H1 (cell line): ENCODE measurements around the gene ENPP6. TPM values are rescaled to one million over a fixed set of nuclear protein-coding genes. Genes with fewer than 3 reads are reported as not detected.

Source experiments
- CTCF ChIA-PET: fragments of 300-600 bp; sonication (Branson Sonifier 250); formaldehyde crosslinking; loops from one replicate; lab custom pipeline; 2021; ENCODE audit not compliant: partially characterized antibody; lab: Charles Lee
- POLR2A ChIA-PET: fragments of 300-600 bp; sonication (Branson Sonifier 250); formaldehyde crosslinking; loops from one replicate; lab custom pipeline; 2021; ENCODE audit warnings: inconsistent platforms; ENCODE audit not compliant: partially characterized antibody; lab: Charles Lee
- DNase-seq, 2 experiments: peaks; one replicate each; pipeline versions ENCODE4 v3.0.0 to v3.0.0-alpha.2; 2010 to 2022; ENCODE audit warnings: low spot score in 2 of 2, low read depth in 1 of 2, mixed read lengths in 1 of 2
- FAIRE-seq: peaks from 2 replicates; lab custom pipeline; 2011; peaks lifted over from hg19 to GRCh38; lab: Jason Lieb, UNC
- H2AFZ ChIP-seq: 2 replicates; pipeline ENCODE4 v1.8.1; 2012; ENCODE audit warnings: low read length, inconsistent platforms
- H2AK5ac ChIP-seq: 2 replicates; pipeline ENCODE4 v1.6.1; 2013; ENCODE audit warnings: low read depth, low read length
- H2BK120ac ChIP-seq: replicated peaks from 2 replicates; pipeline ENCODE3; 2013; ENCODE audit warnings: low read depth, low read length, inconsistent platforms
- H2BK12ac ChIP-seq: 2 replicates; pipeline ENCODE4 v1.6.1; 2013; ENCODE audit warnings: low read depth, low read length
- H2BK15ac ChIP-seq: 2 replicates; pipeline ENCODE4 v1.6.1; 2013; ENCODE audit warnings: low read length
- H2BK20ac ChIP-seq: 2 replicates; pipeline ENCODE4 v1.6.1; 2013; ENCODE audit warnings: low read length
- H2BK5ac ChIP-seq: 2 replicates; pipeline ENCODE4 v1.6.1; 2013; ENCODE audit warnings: low read depth, low read length
- H3K14ac ChIP-seq: 2 replicates; pipeline ENCODE4 v1.6.1; 2013; ENCODE audit warnings: inconsistent platforms; ENCODE audit not compliant: insufficient read length
- H3K18ac ChIP-seq: 2 replicates; pipeline ENCODE4 v1.6.1; 2013; ENCODE audit warnings: low read length; ENCODE audit errors: extremely low read depth
- H3K23ac ChIP-seq: 2 replicates; pipeline ENCODE4 v1.6.1; 2013; ENCODE audit warnings: inconsistent platforms; ENCODE audit not compliant: insufficient read length
- H3K23me2 ChIP-seq: 2 replicates; pipeline ENCODE4 v1.6.1; 2013; ENCODE audit warnings: low read depth, low read length
- H3K27ac ChIP-seq: 2 replicates; pipeline ENCODE4 v1.6.1; 2011; ENCODE audit warnings: low read depth, low read length, inconsistent platforms
- H3K27me3 ChIP-seq, 4 experiments: replicated peaks in 1 of 4; 1 replicate in 1 of 4; 2 replicates in 3 of 4; pipeline versions ENCODE4 v1.6.1 to v1.8.1; 2011 to 2013; ENCODE audit warnings: low read length in 3 of 4, mild to moderate bottlenecking in 3 of 4, inconsistent platforms in 2 of 4, mixed read lengths in 2 of 4, moderate library complexity in 1 of 4; ENCODE audit not compliant: control insufficient read depth in 3 of 4, insufficient read depth in 3 of 4; ENCODE audit errors: extremely low read depth in 1 of 4
- H3K36me3 ChIP-seq, 4 experiments: 2 replicates each; pipeline versions ENCODE4 v1.6.1 to v1.8.1; 2011 to 2013; ENCODE audit warnings: mild to moderate bottlenecking in 4 of 4, low read length in 3 of 4, moderate library complexity in 2 of 4, control low read depth in 1 of 4, inconsistent platforms in 1 of 4; ENCODE audit not compliant: insufficient read depth in 4 of 4, control insufficient read depth in 2 of 4
- H3K4ac ChIP-seq: replicated peaks from 2 replicates; pipeline ENCODE3; 2013; ENCODE audit warnings: low read length, low read depth, mixed read lengths, inconsistent platforms; ENCODE audit not compliant: insufficient read length
- H3K4me1 ChIP-seq, 4 experiments: replicated peaks in 1 of 4; 1 replicate in 1 of 4; 2 replicates in 3 of 4; pipeline versions ENCODE4 v1.6.1 to v1.8.1; 2011 to 2013; ENCODE audit warnings: low read length in 3 of 4, inconsistent platforms in 2 of 4, mixed read lengths in 1 of 4; ENCODE audit not compliant: insufficient read depth in 4 of 4, control insufficient read depth in 3 of 4
- H3K4me2 ChIP-seq, 2 experiments: 2 replicates each; pipeline versions ENCODE4 v1.6.1 to v1.8.1; 2011 to 2013; ENCODE audit warnings: low read depth in 2 of 2, low read length in 2 of 2, control low read depth in 1 of 2, inconsistent platforms in 1 of 2, mild to moderate bottlenecking in 1 of 2; ENCODE audit not compliant: insufficient read depth in 1 of 2
- H3K4me3 ChIP-seq, 4 experiments: fragments of 200-600, 300-600 bp in 1 of 4; sonication (generic), shearing (Covaris generic), sonication (Bioruptor Twin) in 1 of 4; 2 replicates each; pipeline versions ENCODE4 v1.5.1 to v1.8.1; 2011 to 2016; ENCODE audit warnings: low read length in 4 of 4, low read depth in 3 of 4, control low read depth in 2 of 4, inconsistent platforms in 2 of 4, mild to moderate bottlenecking in 2 of 4, mixed read lengths in 1 of 4, moderate library complexity in 1 of 4; ENCODE audit not compliant: insufficient read depth in 2 of 4; ENCODE audit errors: extremely low read depth in 1 of 4
- H3K56ac ChIP-seq: replicated peaks from 2 replicates; pipeline ENCODE3; 2013; ENCODE audit warnings: low read depth, mild to moderate bottlenecking, mixed read lengths, low read length, inconsistent platforms; ENCODE audit not compliant: insufficient read length
- H3K79me1 ChIP-seq: 2 replicates; pipeline ENCODE4 v1.6.1; 2013; ENCODE audit warnings: low read depth, low read length, control low read depth
- H3K79me2 ChIP-seq, 2 experiments: 2 replicates each; pipeline versions ENCODE4 v1.6.1 to v1.8.1; 2012 to 2013; ENCODE audit warnings: low read length in 2 of 2, mild to moderate bottlenecking in 2 of 2, inconsistent platforms in 1 of 2; ENCODE audit not compliant: insufficient read depth in 2 of 2, control insufficient read depth in 1 of 2
- H3K9ac ChIP-seq, 4 experiments: replicated peaks in 1 of 4; 1 replicate in 1 of 4; 2 replicates in 3 of 4; pipeline versions ENCODE4 v1.6.1 to v1.8.1; 2011 to 2013; ENCODE audit warnings: low read depth in 3 of 4, low read length in 3 of 4, control low read depth in 2 of 4, mild to moderate bottlenecking in 2 of 4, moderate library complexity in 2 of 4, inconsistent platforms in 1 of 4; ENCODE audit errors: extremely low read depth in 1 of 4
- H3K9me3 ChIP-seq, 2 experiments: 2 replicates each; pipeline versions ENCODE4 v1.6.1 to v1.8.1; 2012 to 2013; ENCODE audit warnings: mild to moderate bottlenecking in 2 of 2, moderate library complexity in 2 of 2, control low read depth in 1 of 2, inconsistent platforms in 1 of 2, low read depth in 1 of 2, low read length in 1 of 2, mixed read lengths in 1 of 2; ENCODE audit not compliant: insufficient read depth in 2 of 2
- H4K20me1 ChIP-seq, 2 experiments: replicated peaks in 1 of 2; 2 replicates each; pipeline versions ENCODE3 to v1.8.1; 2011 to 2013; ENCODE audit warnings: inconsistent platforms in 2 of 2, low read length in 2 of 2, mild to moderate bottlenecking in 1 of 2; ENCODE audit not compliant: insufficient read depth in 2 of 2, control insufficient read depth in 1 of 2
- H4K5ac ChIP-seq: 2 replicates; pipeline ENCODE4 v1.6.1; 2013; ENCODE audit warnings: low read length, low read depth, mixed read lengths, inconsistent platforms; ENCODE audit not compliant: insufficient read length
- H4K8ac ChIP-seq: 2 replicates; pipeline ENCODE4 v1.8.0; 2013; ENCODE audit warnings: mild to moderate bottlenecking, moderate library complexity, low read length, inconsistent platforms; ENCODE audit not compliant: insufficient read depth; ENCODE audit errors: extremely low read depth
- H4K91ac ChIP-seq: replicated peaks from 2 replicates; pipeline ENCODE3; 2013; ENCODE audit warnings: low read length, mixed read lengths, inconsistent platforms; ENCODE audit not compliant: insufficient read length
- SUZ12 ChIP-seq: fragments of 200-600 bp; sonication (generic); IDR thresholded peaks from 2 replicates; pipeline ENCODE4 v1.6.1; 2012; ENCODE audit warnings: mild to moderate bottlenecking, inconsistent platforms, low read length, moderate library complexity, mixed read lengths
- WGBS, 2 experiments: shearing (Covaris generic) in 1 of 2; methylation state at CpG; one replicate each; pipeline versions ENCODE4 v1.1.6 to v1.1.7; 2013 to 2015; ENCODE audit warnings: low lambda C conversion rate in 2 of 2, mixed read lengths in 2 of 2, inconsistent platforms in 1 of 2, low coverage in 1 of 2, missing lambda C conversion rate in 1 of 2; ENCODE audit not compliant: insufficient replicate concordance in 2 of 2, insufficient coverage in 1 of 2, insufficient read length in 1 of 2; ENCODE audit errors: extremely low coverage in 1 of 2, missing lambda C conversion rate in 1 of 2; 5-methylcytosine and 5-hydroxymethylcytosine counted together
- polyA plus RNA-seq, 7 experiments: library from polyadenylated mRNA; depleted of rRNA in 3 of 7; stranded (reverse) in 5 of 7; unstranded in 2 of 7; fragments of >200 nt in 5 of 7; fragments of 200-250 nt in 2 of 7; gene quantifications; 1 replicate in 5 of 7; 2 replicates in 1 of 7; 4 replicates in 1 of 7; pipeline versions ENCODE4 v1.2.1 to v1.2.3, GENCODE V29; 2011 to 2013; ENCODE audit warnings: missing spikeins in 2 of 7, mixed read lengths in 2 of 7
- total RNA-seq: library from RNA; stranded (reverse); fragmentation: NEBNext Ultra II Directional; extraction: Animal tissue kit (Norgen Biotek cat#: 25700); gene quantifications from 2 replicates; pipeline ENCODE4 v1.2.1, GENCODE V29; 2021

ENPP6 gene
- total and polyA plus RNA-seq, 2 of the 8 experiments (the other 6 are each of a cell fraction or from before 2014, with no cell fraction given) = 0.11 to 0.20 TPM

GRCh38 chr4:184156163-184156920 is 61.3 kb downstream of the ENPP6 start:
- Histone ChIP-seq H4K91ac (no peak overlapping the region), H3K23ac (no peak overlapping the region), H4K20me1 (no peaks in the 10 kb centered on the region), H3K4me2 (no peak overlapping the region), H2BK120ac (no peak overlapping the region), H3K14ac (no peak overlapping the region), H4K8ac (no peak overlapping the region), H2BK12ac (no peak overlapping the region), H3K4me1 (no peaks in the 10 kb centered on the region), H3K9ac (no peak overlapping the region), H3K18ac (no peak overlapping the region), H3K36me3 (no peaks in the 10 kb centered on the region), H2BK5ac (no peak overlapping the region), H2AK5ac (no peak overlapping the region), H3K79me2 (no peaks in the 10 kb centered on the region), H3K4ac (no peak overlapping the region), H3K79me1 (no peaks in the 10 kb centered on the region), H4K5ac (no peak overlapping the region), H2AFZ (no peak overlapping the region), H2BK20ac (no peak overlapping the region), H3K4me3 (no peak overlapping the region), H3K27ac (no peak overlapping the region), H3K27me3 (no peaks in the 10 kb centered on the region; a peak in 1 of 7 replicates), H2BK15ac (no peak overlapping the region), H3K23me2 (no peaks in the 10 kb centered on the region), H3K56ac (no peak overlapping the region), H3K9me3 (no peaks in the 10 kb centered on the region)
- ChIA-PET POLR2A (no interaction called here), CTCF (interaction anchor here (0.6 to 5.4 kb wide), 4 partner anchors 8 to 238 kb away, joined by 3 to 29 read pairs (median 6); no protein-coding TSS in a partner anchor)
- FAIRE-seq = no peak
- 89% methylated on average over 10 of the region's 10 CpGs; no CpG with 5 or more reads in 1 of the 2 experiments for WGBS, 2 experiments
- no peak for DNase-seq
- no peak for TF ChIP-seq SUZ12
